GM13977 (cell line): ENCODE measurements around the gene LTBR.
A peak's percentile ranks its signal among the peaks of the same experiment; 100 is the strongest.

Source experiments
- DNase-seq: peaks from one replicate; pipeline ENCODE4 v3.0.0; 2012; ENCODE audit warnings: low spot score
- in situ Hi-C: fragments of 300-500 bp; cut with MboI; formaldehyde crosslinking; loops from one replicate; pipeline ENCODE4 v1.12.0; 2022; ENCODE audit warnings: low sequenced_read_pairs, low pct_unique_long_range_greater_than_20kb, mixed read lengths, inconsistent platforms; ENCODE audit not compliant: unreplicated experiment
- TF ChIP-seq, protein P1 (sequence below): IDR thresholded peaks from 2 replicates; pipeline ENCODE4 v1.5.1; 2012; ENCODE audit warnings: mild to moderate bottlenecking, control low read depth; ENCODE audit not compliant: insufficient read depth; ENCODE audit errors: extremely low read depth, missing control alignments

LTBR gene

DNA sequence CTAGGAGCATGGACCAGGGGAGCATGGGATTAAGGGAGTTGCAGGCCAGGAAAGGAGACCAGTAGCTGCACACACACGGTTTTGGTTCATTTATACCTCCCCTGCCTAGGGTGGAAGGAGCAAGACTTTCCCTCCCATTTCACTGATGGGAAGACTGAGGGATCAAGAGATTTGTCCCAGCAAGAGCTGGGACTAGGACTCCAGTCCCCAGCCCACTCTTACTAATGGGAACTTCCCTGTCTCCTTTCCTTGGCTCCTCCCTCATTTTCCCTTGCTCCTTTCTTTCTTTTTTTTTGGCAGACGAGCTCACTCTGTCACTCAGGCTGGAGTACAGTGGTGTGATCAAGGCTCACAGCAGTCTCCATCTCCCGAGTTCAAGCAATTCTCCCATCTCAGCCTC lies 21.6 kb upstream of the LTBR start:
- DNase-seq: no peak
- TF ChIP-seq, protein P1, sequence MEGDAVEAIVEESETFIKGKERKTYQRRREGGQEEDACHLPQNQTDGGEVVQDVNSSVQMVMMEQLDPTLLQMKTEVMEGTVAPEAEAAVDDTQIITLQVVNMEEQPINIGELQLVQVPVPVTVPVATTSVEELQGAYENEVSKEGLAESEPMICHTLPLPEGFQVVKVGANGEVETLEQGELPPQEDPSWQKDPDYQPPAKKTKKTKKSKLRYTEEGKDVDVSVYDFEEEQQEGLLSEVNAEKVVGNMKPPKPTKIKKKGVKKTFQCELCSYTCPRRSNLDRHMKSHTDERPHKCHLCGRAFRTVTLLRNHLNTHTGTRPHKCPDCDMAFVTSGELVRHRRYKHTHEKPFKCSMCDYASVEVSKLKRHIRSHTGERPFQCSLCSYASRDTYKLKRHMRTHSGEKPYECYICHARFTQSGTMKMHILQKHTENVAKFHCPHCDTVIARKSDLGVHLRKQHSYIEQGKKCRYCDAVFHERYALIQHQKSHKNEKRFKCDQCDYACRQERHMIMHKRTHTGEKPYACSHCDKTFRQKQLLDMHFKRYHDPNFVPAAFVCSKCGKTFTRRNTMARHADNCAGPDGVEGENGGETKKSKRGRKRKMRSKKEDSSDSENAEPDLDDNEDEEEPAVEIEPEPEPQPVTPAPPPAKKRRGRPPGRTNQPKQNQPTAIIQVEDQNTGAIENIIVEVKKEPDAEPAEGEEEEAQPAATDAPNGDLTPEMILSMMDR: no peak
- in situ Hi-C loops: no loop called here

DNA sequence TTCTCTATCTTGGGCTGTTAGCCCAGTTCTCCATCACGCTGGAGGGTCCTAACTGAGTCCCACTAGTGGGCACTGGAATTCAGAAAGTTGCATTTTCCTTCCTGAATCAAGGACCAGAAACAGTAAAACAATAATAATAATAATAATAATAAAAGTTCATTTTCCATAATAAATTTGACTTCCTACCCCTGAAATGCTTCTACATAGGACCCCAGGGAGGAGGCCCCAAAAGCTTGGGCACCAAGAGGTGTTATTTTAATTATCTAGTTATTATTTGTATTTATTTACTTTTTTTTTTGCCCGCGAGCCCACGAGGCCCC lies 21.0 kb upstream of the LTBR start:
- no peak for DNase-seq
- TF ChIP-seq, protein P1: no peak
- in situ Hi-C loops: no loop called here

DNA sequence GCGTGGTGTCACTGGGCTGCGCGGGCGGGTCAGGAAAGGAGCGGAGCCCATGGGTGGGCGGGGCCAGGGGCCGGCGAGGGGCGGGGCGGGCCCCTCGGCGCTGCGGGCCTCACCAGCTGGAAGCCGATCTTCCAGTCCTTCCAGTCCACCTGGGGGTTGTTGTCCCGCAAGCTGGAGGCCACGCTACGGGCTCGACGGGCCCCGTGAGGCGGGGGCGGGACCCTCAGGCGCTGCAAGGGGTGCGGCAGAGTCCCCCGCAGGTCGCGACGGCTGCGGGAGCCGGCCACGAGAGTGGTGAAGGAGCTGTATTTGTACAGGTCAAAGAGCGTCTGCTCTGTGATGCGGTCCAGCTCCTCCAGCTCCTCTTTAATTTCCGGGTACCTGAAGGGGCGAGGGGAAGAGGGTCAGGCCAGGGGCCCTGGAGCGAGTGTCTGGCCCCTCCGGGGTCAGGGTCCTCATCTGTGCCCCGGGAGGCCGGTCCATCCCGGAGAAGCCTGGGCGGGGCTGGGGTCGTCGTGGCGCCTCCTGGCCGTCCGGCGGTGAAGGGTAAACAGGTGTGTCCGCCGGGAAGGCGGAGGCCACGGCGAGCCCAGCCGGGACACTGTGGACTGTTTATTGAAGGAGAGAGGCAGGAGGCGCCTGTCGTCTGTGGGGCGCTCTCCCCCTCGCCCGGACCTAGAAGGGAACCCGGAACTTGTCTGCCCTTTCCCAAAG lies 20.5 kb upstream of the LTBR start:
- TF ChIP-seq, protein P1: peak; percentile 1
- in situ Hi-C loops: no loop called here
- DNase-seq: peak; percentile 86

DNA sequence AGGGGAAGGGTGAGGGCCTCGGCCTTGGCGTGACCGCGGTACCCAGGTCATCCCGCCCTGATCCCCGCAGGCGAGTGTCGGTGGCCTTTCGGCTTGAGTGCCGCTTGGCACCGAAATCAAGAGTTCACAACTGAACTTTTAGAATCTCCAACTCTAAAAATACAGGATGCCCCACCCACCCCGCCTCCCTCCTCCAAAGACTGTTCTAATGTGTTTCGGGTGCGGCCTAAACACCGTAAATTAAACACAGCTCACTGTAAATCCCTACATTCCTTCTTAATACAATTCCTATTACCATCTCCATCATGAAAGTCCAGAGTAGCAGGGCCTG lies 20.0 kb upstream of the LTBR start:
- in situ Hi-C loops: no loop called here

DNA sequence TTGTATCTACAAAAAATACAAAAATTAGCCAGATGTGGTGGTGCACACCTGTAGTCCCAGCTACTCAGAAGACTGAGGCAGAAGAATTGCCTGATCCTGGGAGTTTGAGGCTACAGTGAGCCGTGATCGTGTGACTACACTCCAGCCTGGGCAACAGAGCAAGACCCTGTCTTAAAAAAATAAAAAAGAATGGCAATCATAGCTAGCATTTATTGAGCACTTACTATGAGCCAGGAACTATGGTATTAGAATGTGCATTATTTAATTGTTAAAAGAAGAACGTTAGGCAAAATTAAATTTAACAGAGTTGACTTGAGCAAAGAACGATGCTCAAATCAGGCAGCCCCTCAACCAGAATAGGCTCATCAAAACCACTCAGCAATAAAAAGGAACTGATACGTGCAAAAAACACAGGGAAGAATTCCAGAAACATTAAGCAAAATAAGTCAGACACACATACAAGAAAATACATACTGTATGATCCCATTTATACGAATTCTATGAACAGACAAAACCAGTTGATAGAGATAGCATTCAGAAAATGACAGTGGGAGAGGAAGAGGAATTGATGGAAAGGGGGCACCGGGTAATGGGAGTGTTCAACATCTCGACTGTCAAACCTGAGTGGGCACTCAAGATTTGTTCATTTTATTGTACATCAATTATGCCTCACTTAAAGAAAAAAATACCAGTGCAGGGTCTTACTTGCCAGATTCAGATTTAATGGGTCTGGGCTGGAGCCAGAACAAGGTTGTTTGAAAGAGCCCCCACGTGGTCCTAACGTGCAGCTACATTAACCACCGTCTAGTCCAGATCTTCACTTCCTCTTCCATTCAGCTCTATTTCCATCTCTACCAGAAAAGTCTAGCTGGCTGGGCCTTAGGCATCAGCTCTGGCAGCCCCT lies 16.6 kb upstream of the LTBR start:
- DNase-seq: peak; percentile 86
- in situ Hi-C loops: no loop called here
- TF ChIP-seq, protein P1: peak; percentile 41

More for the DNA sequence above, 20.0 kb upstream of the LTBR start:
- TF ChIP-seq, protein P1: no peak
- DNase-seq: no peak

DNA sequence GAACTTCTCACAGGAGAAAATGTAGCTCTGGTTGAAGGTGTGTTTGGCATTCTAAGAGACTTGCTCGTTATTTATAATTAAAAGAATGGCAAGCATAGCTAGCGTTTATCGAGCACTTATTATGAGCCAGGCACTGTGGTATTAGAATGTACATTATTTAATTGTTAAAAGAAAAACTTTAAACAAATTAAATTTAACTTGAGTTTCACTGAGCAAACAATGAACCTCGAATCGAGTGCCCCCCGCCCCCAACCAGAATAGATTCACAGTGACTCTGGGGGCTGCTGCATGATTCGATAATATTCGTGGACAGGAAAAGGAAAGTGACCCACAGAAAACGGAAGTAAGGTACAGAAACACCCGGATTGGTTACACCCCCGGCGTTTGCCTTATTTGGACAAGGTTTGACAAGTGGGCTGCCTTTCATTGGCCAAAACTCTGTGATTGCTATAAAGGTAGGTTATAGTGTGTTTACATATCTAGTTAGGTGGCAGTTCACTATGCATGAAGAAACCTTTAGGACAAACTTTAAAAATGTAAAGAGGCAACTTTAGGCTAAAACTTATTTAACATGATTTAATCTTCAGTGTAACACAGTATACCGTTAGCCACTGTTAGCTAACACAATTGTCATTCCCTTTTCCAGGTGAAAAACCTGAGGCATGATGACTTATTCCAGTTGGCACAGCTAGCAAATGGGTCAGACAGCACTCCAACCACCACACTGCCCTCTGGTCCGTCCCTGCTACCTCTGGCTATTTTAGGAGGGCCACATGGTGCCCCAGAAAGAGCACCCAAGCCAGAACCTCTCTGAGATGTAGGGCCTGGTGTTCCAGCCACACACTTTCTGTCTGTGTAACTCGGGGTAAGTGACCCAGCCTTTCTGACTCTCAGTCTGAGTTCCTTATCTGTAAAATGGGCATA lies 15.7 kb upstream of the LTBR start:
- TF ChIP-seq, protein P1: no peak
- no peak for DNase-seq
- in situ Hi-C loops: no loop called here
